ENCODE results near the gene COTL1.

- no peak for TF ChIP-seq CTCF (IDR thresholded peaks at IDR 0.05)
- TF ChIP-seq EP300 (IDR thresholded peaks at IDR 0.05) = no peak
- TF ChIP-seq POLR2AphosphoS5 (IDR thresholded peaks at IDR 0.05) = no peak
Measured at GRCh38 chr16:84595052-84595481, 22.8 kb downstream of the COTL1 start.
